ENCODE results near the gene LRRC1.

Gene LRRC1

DNA sequence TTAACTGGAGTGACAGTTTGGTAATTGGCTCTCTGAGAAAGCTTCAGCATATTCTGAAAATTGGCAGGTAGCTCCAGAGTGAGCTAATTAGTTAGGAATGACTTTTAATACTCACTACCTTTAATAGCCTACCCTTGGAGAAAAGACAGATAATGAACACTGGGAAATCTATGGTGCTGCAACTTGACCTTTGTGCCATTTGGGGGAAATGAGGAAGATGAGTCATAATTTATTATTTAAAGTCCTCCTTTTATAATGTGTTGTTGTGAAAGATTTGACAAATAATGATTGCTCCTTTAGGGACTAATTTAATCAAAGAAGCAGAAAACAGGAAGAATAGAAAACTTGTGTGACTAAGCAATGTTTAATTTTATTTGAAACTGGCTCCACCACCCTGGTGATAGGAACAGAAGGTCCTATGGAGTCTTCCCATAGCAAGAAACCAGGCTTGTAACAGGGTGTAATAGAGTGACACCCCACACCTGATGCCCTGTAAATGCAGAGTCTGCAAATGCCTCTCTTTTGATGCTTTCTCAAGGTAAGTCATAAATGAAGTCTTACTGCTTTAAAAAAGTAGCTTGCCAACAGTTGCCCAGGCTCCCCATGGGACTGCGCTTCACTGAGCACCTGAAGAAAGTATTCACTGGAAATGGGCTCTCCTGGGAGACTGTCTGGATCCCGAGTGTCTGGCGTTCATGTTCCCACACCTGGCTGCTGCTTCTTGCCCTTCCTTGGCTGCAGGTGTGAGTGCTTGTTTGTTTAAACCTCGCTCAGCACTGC lies 134.4 kb downstream of the LRRC1 start:
- peak; percentile 66 for DNase-seq

DNA sequence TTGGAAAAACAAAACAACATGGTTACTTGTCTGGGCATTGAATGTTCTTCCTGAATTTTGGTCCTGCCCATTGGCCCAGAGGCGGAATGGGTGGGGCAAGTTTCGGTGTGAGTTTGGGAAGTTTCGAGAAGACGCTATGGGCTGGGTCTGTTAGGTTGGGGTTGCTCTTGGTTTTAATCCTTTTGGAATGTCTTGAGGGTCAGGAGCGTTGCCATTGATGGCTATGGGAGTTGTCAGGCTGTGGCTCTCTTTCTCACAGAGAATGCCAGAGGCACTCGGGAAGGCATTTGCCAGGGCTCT lies 135.0 kb downstream of the LRRC1 start:
- DNase-seq = no peak

DNA sequence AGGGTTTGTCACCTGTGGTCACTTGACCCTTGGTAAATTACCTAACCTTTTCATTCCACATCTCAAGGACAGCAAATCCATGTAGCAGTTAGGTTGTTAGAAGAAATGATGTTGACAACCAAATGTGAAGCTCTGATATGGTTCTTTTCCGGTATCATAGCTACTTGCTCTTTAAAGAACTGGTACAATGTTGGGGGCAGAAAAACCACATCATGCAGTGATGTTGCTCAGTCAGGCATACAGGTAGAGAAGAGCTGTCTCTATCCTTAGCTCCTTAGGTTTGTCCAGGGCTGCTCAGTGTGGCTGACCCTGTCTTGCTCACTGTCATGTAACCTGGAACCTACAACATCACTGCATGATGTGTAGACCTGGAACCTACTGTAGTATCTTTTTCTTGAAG lies 135.5 kb downstream of the LRRC1 start:
- DNase-seq = no peak

DNA sequence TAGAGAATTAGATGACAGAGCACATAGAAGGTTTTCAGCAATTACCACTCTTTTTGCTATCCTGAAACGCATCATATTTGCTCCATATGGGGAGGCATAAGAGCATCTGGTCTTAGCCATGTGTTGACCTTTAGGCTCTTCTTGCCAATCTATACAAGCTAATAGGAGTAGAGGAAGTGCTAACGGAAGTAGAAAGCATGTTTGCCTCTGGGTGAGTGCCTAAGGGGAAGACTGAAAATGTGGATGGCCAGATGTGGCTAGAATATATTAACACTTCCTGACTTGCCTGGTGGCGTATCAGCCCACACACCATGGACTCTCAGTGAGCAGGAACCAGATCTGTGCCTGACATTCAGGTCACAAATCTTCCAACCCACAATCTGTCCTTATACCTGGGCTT lies 136.3 kb downstream of the LRRC1 start:
- DNase-seq = no peak

DNA sequence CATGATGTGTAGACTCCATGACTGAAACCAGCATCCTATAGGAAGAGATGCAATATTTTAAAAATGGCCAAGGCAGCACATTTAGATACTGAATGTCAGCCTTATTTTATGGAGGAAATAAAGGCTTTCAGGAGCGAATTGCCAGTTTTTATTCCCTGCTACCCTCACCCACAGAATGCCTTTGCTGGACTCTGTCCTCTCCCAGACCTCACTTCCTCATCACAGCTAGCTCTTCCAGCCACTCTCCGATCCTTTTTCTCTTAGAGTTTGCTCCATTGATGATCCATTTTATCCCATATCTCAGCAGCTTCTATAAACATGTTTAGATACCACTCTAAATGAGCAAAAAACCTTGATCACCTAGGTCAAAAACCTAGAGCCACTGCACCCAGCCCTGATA lies 137.7 kb downstream of the LRRC1 start:
- no peak for DNase-seq

DNA sequence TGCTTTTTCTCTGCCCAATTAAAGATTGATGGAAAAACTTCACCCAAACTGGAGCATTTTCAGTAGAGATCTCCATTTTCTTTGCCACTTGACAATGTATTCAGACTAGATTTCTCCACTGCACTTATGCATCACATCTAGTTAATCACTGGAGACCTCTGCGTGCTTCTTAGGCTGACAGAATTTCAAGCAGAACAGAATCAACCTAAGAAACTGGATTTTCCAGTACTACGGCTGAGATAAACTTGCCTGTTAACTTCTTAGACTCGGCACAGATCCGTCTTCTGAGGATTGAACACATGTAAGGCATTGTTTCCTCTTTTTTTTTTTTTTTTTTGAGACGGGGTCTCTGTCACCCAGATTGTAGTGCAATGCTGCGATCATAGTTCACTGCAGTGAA lies 139.2 kb downstream of the LRRC1 start:
- DNase-seq = no peak

DNA sequence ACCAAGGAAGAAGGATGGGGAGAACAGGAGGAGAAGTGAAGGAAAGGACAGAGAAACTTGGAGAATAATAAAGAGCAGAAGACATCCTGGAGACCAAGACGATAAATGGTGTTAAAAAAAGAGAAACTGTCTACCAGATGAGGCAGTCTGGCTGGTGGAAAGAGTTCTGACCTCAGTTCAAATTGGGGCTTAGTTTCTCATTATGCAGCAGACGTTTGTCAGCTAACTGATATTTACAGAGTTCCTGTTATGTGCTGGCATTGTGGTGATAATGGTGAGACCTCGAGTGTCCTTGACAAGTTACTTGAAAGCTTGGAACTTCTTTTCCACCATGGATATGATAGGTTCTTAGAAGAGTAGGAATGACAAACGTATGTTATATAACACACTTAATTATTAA lies 142.7 kb downstream of the LRRC1 start:
- no peak for DNase-seq

DNA sequence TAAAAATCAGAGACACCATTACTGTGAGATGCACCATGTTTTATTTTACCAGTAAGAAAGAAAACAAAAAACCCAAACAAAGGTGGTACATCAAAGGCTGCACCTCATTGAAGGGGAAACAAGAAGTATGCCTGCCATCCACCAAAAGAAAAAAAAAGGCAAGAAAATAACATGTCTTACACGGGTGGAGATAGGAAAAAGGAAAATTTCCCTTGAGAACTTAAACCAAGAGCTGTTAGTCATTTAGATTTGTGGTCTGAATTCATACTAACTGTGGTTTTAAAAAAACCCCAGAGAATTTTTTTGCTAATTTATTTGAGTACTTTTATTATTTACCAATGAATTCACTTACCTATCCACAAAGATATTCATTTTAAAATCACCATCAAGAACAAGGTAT lies 144.0 kb downstream of the LRRC1 start:
- no peak for DNase-seq

DNA sequence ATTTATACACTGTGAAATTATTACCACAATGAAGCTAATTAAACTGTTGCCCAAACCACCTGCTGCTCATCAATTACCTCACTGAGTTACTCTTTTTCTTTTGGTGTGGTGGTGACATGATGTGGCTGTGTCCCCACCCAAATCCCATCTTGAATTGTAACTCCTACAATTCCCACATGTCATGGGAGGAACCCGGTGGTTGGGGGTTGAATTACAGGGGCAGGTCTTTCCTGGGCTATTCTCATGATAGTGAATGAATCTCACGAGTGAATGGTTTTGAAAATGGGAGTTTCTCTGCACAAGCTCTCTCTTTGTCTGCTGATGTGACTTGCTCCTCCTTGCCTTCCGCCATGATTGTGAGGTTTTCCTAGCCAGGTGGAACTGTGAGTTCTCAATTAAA lies 145.0 kb downstream of the LRRC1 start:
- no peak for DNase-seq

DNA sequence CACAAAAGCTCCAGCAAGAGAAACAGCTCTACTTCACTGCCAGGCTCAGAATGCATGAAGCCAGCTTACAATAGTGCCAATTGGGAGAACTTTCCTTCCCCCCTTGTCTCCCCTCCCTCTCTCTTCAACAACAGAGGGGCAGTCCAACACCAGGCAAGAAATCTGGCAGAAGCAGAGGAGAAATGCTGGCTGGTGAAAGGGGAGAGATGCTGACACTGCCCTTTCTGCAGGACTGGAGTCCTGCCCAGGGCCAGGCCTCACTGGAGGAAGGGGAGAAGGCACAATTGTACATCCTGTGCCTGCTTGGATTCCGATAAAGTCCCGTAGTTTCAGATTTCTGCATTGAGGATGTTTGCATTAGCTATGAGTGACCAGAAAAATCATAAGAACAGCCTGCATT lies 148.6 kb downstream of the LRRC1 start:
- DNase-seq = peak; percentile 76

DNA sequence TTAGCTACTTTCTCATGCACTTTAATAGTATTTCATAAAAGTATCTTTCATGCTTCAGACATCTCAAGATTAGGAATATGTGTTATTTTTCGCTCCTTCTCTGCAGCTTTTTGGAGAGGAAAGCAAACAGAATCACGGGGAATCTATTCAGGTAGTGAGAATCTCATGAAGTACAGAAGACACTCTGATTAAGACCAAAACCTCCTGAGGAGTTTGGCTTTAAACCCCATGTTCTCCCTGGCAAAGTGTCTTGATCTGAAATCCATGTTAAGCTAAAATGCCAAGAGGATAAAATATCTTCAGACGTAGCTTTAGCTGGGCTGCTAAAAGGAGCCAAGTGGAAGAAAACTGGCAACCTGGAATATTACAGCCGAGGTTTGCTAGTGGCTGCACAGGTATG lies 149.3 kb downstream of the LRRC1 start:
- no peak for DNase-seq

DNA sequence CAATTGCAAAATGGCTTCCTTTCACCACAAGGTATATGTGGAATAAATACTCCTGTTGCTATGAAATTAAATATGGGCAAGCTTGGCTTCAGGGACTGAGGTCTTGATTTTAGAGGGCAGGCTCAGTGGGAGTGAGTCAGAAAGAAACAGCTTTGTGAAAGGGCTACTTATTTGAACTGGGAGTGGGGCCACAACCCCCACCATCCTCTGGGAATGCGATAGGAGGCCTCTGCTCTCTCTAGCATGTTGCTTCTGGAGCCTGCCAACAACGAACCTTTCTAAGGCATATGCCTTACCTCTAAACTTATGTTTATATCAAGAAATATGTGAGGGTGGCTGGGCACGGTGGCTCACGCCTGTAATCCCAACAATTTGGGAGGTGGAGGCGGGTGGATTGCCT lies 149.7 kb downstream of the LRRC1 start:
- no peak for DNase-seq

DNA sequence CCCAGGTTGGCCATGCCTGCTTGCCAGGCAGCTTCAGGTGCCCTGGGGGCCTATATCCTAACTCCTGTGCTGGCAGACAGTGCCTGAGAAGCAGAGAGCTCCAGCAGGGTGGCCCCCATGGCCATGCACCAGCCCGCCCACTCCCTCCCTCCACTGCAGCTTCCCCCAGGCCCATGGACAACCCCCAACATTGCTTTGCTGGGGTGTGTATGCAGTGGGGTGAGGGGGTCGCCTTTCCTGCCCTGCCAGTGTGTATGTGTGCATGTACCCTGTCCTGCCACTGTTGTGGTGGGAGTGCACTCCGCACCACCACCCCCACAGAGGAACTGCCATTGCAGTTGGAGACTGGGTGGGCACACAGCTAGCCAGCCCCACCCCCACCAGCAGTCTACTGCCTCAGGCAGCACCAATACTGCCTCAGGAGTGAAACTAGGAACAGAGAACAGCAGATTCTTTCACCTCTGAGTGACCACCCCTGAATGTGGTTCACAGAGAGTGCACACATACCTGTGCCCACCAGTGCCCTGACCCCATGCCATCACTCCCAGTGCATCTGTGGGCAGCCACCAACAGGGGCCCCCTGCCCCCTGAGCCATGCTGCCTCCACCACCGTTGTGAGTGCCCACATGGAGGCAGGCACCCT lies 151.1 kb downstream of the LRRC1 start:
- no peak for DNase-seq

DNA sequence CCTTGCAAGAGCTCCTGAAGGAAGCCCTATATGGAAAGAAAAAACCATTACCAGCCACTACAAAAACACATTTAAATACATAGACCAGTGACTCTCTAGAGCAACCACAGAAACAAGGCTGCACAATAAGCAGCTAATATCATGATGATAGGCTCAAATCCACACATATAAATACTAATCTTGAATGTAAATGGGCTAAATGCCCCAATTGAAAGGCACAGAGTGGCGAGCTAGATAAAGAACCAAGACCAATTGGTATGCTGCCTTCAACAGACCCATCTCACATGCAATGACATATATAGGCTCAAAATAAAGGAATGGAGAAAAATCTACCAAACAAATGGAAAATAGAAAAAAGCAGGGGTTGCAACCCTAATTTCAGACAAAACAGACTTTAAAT lies 153.0 kb downstream of the LRRC1 start:
- no peak for DNase-seq

DNA sequence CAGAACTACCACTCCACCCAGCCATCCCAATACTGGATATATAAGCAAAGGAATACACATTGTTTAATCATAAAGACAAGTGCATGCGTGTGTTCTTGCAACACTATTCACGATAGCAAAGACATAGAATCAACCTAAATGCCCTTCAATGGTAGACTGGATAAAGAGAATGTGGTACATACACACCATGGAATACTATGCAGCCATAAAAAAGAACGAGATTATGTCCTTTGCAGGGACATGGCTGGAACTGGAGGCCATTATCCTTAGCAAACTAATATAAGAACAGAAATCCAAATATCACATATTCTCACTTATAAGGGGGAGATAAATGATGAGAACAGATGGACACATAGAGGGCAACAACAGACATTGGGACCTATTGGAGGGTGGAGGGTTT lies 156.6 kb downstream of the LRRC1 start:
- DNase-seq = no peak

DNA sequence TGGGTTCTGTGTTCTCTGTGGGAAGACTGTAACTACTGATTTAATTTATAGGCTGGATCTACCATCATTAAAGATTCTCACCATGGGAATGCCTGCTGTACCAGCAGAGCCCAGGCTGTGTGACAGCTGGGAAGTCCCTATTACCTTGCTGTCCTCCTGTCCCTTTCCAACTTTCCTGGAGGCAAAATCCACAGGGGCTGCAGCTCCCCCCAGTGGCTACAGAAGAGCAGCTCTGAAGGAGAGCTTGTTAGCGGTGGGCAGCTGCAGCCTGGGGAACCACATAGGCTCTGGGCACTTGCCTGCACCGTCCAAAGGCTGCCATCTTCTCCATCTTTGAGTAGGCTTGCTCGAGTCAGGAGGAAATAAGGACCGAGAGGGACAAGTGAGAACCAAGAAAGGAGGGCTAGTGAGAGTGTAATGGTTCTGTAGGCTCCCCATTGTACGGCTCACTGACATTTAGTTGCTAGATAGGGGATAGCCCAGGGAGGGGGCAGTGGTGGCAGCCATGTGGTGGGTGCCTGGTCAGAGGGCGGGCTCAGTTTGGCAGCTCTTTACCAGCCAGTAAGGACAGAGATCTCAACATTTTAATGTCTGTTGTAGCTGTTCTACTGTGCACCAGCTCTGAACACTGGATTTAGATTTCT lies 161.4 kb downstream of the LRRC1 start:
- DNase-seq = peak; percentile 75

DNA sequence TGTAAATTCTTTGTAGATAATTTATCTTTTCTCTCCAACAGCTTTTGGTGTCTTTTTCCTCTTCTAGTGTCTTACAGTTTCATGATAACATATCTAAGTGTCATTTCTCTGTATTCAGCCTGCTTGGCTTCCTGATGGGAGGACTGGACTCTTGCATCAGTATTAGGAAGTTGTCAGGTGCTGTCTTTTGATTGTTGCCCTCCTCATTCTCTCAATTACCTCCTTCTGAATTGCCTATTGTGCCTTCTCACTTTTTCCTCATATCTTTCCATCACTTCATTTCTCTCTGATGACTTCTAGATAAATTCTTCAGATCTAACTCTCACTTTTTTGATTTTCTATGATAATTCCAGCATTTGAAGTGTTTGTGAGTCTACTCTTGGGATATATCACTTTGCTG lies 162.0 kb downstream of the LRRC1 start:
- DNase-seq = no peak

DNA sequence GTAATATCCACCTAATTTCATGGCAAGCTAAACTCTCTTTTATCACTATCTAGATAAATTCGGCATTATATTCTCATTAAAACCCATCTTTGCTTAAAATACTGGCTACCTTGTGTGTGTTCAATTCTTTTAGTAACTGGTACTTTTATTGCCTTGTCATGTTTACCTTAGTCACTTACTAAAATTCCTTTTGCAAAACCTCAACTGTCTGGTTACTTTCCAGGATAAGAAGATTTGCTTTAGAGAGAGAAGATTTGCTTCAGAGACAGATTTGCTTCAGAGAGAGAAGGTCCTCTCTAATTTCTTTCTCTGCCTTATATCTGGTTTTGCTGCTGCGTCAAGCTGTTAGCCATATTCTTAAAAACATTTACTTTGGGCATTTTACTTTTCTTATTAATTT lies 164.9 kb downstream of the LRRC1 start:
- no peak for DNase-seq

DNA sequence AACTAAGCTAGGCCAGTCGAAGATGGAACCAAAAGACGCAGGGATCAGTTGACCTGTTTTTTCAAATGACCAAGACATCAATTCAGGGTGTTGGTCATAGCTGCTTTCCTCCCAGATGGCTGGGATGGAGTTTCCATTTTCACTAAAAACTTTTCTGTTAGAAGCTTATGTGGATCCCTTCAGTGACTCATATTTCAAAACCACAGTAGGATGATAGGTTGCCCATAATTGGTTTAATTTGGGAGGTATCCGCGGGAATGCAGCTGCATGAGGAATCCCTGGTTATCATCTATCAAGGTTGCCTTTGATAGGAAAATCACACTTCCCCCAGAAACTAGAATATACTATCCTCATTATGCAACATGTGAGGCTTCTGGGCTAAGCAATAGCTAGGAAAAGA lies 165.5 kb downstream of the LRRC1 start:
- no peak for DNase-seq

DNA sequence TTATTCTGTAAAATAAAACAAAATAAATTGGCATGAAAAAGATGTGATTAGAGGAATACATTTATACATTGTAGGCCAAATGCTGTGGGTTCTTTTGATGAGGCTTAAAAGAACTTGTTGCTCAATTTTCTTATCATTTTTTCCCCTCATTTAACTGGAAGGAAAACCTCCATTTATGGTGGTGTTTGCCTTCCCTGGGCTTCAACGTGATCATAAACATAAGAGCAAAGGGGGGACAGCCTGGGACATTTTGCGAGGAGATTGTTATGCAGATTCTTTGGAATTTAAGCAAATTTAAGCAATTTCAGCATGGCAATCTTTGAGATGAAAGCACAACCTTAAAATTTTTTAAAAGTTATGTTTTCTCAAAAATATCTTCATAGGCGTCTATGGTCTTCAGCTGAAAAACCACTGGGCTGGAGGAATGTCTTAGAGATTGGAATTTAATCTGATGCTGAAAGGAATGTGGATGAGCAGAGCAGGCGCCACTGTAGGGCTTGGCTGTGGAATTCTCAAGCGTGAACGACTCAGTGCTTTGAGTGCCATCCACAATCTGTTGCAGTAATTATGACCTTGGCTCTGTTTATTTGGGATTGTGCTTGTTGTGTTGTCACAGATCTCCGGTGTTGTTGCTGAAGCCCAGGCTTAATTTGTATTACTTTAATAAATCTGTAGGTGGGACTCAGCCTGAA lies 167.0 kb downstream of the LRRC1 start:
- DNase-seq = peak; percentile 63

DNA sequence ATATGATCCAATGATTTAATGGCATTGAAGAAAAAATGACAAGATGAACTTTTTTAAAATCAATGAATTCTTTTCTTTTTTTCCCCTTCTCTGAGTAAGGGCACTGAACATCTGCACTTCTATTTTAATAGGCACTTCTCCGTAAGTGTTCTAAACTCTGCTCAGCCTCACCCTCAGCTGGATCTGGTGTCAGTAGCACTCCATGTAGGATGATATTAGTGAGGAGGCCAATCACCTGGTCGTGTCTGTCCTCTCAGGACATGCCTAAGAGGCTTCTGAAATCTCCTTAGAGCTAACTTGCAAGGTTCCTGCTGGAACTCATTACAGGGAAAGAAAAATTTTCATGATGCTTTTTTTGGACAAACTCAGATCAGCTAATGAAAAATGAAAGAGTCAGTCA lies 167.8 kb downstream of the LRRC1 start:
- DNase-seq = no peak

DNA sequence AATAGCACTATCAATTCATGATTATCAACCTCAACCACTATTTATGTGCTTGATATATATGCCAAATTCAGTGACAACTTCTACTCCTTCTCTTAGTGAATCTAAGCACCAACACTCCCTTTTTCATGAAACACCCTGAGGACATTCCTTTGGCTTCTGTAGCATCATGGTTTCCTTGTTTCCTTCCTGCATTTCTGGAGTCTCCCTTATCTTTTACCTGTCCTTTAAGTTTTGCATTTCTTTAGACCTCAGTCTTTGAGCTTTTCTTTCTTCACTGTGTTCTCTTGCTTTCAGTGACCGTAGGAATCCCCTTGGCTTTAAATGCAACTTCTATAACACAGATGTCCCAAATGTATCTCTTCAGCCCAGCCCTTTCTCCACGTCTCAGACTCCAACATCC lies 172.6 kb downstream of the LRRC1 start:
- DNase-seq = no peak

Measured in NCI-H446 treated with DMSO at 0.1 percent for 48 hours (cell line).